ENCODE results near the gene PITPNM3. TPM values are rescaled to one million over a fixed set of nuclear protein-coding genes. Genes with fewer than 3 reads are reported as not detected.

The PITPNM3 gene
- total RNA-seq, 1 experiment from 2014 or later = 0.71 TPM

DNA sequence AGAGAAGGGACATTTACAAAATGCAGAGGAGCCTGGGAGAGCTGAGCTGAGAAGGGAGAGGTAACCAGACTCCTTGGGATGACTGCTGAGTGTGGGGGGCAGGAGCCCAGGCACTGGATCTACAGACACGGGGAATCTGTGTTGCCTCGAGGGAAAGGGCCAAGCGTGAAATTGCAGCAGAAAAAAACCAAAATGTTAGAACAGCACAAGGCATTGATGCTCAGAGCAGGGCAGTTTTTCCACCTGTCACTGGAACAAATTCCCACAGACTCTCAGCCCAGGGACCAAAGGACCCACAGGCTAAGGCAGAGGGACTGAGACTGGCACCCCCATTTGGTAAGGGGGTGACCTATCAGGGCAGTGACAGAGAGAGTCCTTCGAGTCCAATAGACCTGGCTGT is 2.0 kb downstream of the PITPNM3 start:
- TF ChIP-seq, protein P1, sequence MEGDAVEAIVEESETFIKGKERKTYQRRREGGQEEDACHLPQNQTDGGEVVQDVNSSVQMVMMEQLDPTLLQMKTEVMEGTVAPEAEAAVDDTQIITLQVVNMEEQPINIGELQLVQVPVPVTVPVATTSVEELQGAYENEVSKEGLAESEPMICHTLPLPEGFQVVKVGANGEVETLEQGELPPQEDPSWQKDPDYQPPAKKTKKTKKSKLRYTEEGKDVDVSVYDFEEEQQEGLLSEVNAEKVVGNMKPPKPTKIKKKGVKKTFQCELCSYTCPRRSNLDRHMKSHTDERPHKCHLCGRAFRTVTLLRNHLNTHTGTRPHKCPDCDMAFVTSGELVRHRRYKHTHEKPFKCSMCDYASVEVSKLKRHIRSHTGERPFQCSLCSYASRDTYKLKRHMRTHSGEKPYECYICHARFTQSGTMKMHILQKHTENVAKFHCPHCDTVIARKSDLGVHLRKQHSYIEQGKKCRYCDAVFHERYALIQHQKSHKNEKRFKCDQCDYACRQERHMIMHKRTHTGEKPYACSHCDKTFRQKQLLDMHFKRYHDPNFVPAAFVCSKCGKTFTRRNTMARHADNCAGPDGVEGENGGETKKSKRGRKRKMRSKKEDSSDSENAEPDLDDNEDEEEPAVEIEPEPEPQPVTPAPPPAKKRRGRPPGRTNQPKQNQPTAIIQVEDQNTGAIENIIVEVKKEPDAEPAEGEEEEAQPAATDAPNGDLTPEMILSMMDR (conservative IDR thresholded peaks at IDR 0.05; ENCODE audit: low read depth, low read length) = no peak
- no peak for TF ChIP-seq EZH2 (IDR thresholded peaks at IDR 0.05; ENCODE audit: borderline replicate concordance, low read depth, low read length, poor library complexity, severe bottlenecking)
- intact Hi-C loops (cut with micrococcal nuclease; ENCODE audit: unreplicated experiment) = no loop called here
- no TSS peak for BruUV-seq (replicated peaks)
- no peak for DNase-seq (ENCODE audit: low spot score)
- Histone ChIP-seq H3K9me3 (ENCODE audit: low read depth, low read length, poor library complexity, severe bottlenecking) (no peaks in the 10 kb centered on the region), H3K36me3 (ENCODE audit: insufficient read depth, low read length, poor library complexity, severe bottlenecking) (no peaks in the 10 kb centered on the region), H3K27ac (ENCODE audit: low read depth, low read length, poor library complexity, severe bottlenecking) (no peak overlapping the region), H3K4me3 (ENCODE audit: low read depth, low read length, poor library complexity, severe bottlenecking) (no peak overlapping the region), H3K4me1 (ENCODE audit: insufficient read depth, low read length, poor library complexity, severe bottlenecking) (peaks cover 9% of the 10 kb centered on the region), H3K27me3 (replicated peaks; ENCODE audit: insufficient read depth, low read depth, low read length, poor library complexity) (peaks cover 30% of the 10 kb centered on the region)
- POLR2A ChIA-PET (ENCODE audit: low non-redundant PET) = no interaction called here
- CTCF ChIA-PET = no interaction called here

DNA sequence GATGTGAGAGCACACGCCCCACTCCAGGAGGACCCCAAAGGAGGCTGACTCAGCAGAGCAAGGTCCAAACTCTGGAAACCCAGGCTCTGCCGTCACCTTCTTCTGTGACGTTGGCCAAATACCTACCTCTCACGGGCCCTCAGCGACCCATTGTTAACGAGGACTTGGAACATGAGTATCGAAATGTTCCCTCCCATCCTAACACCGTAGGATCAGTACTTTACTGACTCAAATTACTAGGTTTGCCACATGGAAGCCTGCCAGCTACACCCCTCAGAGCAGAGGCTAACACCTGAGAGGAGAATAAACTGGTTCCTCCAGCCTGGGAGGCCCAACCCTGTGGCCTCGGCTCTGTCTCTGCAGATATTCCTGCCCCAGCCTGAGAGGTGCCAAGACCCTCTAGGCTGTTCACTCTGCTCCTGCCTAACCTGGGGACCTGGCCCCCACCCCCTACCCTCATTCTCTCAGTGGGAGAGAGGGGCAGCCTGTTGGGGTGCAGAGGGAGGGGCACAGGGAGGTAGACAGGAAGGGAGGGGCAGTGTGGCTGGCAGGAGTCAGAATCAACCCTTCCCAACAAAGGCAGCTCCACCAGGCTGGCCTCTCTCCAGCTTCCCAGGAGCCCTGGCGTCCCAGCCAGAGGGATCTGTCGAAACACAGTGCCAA is 4.4 kb downstream of the PITPNM3 start:
- CTCF ChIA-PET = no interaction called here
- Histone ChIP-seq H3K27me3 (replicated peaks; ENCODE audit: insufficient read depth, low read depth, low read length, poor library complexity) (peaks cover 24% of the 10 kb centered on the region), H3K36me3 (ENCODE audit: insufficient read depth, low read length, poor library complexity, severe bottlenecking) (no peaks in the 10 kb centered on the region), H3K4me3 (ENCODE audit: low read depth, low read length, poor library complexity, severe bottlenecking) (no peak overlapping the region), H3K4me1 (ENCODE audit: insufficient read depth, low read length, poor library complexity, severe bottlenecking) (peaks cover 9% of the 10 kb centered on the region), H3K9me3 (ENCODE audit: low read depth, low read length, poor library complexity, severe bottlenecking) (no peaks in the 10 kb centered on the region), H3K27ac (ENCODE audit: low read depth, low read length, poor library complexity, severe bottlenecking) (no peak overlapping the region)
- TF ChIP-seq, protein P1 (conservative IDR thresholded peaks at IDR 0.05; ENCODE audit: low read depth, low read length) = no peak
- no peak for TF ChIP-seq EZH2 (IDR thresholded peaks at IDR 0.05; ENCODE audit: borderline replicate concordance, low read depth, low read length, poor library complexity, severe bottlenecking)
- POLR2A ChIA-PET (ENCODE audit: low non-redundant PET) = no interaction called here
- DNase-seq (ENCODE audit: low spot score) = no peak
- intact Hi-C loops (cut with micrococcal nuclease; ENCODE audit: unreplicated experiment) = no loop called here
- BruUV-seq (replicated peaks) = no TSS peak

DNA sequence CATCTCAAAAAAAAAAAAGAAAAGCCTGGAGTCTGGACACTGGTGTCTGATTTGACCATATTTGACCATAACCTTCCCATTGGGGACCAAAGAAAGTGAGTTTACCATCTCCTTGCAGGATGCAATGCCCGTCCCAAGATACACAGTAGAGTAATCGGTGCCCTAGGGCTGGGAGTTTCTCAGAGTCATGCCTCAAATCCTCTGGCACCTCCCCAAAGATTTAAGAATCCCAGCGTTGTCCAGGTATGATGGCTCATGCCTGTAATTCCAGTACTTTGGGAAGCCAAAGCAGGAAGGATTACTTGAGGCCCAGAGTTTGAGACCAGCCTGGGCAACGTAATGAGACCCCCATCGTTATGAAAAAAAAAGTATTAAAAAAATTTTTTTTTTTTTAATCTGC is 5.0 kb downstream of the PITPNM3 start:
- peaks cover 9% of the 10 kb centered on the region for H3K4me1 ChIP-seq (ENCODE audit: insufficient read depth, low read length, poor library complexity, severe bottlenecking)
- intact Hi-C loops (cut with micrococcal nuclease; ENCODE audit: unreplicated experiment) = no loop called here
- no TSS peak for BruUV-seq (replicated peaks)
- ChIA-PET CTCF (no interaction called here), POLR2A (ENCODE audit: low non-redundant PET) (no interaction called here)
- no peak overlapping the region for H3K27ac ChIP-seq (ENCODE audit: low read depth, low read length, poor library complexity, severe bottlenecking)
- no peak overlapping the region for H3K4me3 ChIP-seq (ENCODE audit: low read depth, low read length, poor library complexity, severe bottlenecking)
- DNase-seq (ENCODE audit: low spot score) = no peak
- H3K36me3 ChIP-seq (ENCODE audit: insufficient read depth, low read length, poor library complexity, severe bottlenecking) = no peaks in the 10 kb centered on the region
- no peaks in the 10 kb centered on the region for H3K9me3 ChIP-seq (ENCODE audit: low read depth, low read length, poor library complexity, severe bottlenecking)
- H3K27me3 ChIP-seq (replicated peaks; ENCODE audit: insufficient read depth, low read depth, low read length, poor library complexity) = peaks cover 20% of the 10 kb centered on the region
- TF ChIP-seq, protein P1 (conservative IDR thresholded peaks at IDR 0.05; ENCODE audit: low read depth, low read length) = no peak
- no peak for TF ChIP-seq EZH2 (IDR thresholded peaks at IDR 0.05; ENCODE audit: borderline replicate concordance, low read depth, low read length, poor library complexity, severe bottlenecking)

All from A673 (cell line).